NCI-H146 (cell line): Measurements from ENCODE around the gene PLTP.
"Not testable (repeated sequence)": the region's sequence is repeated elsewhere in the genome, so short reads cannot be mapped to it uniquely, and the experiment has no call there.

Experiments
- DNase-seq: peaks from one replicate; lab custom pipeline; 2025; lab: John Stamatoyannopoulos, UW

PLTP gene

GRCh38 chr20:45944151-45944964 is 32.4 kb upstream of the PLTP start:
- DNase-seq = no peak

GRCh38 chr20:45943613-45944012 is 31.7 kb upstream of the PLTP start:
- no peak for DNase-seq

GRCh38 chr20:45940469-45940868 is 28.5 kb upstream of the PLTP start:
- DNase-seq = no peak

GRCh38 chr20:45940053-45940452 is 28.1 kb upstream of the PLTP start:
- no peak for DNase-seq

GRCh38 chr20:45938727-45939438 is 26.9 kb upstream of the PLTP start:
- DNase-seq = no peak

- no peak for DNase-seq
Measured at GRCh38 chr20:45937765-45938164, 25.8 kb upstream of the PLTP start.

GRCh38 chr20:45935416-45936046 is 23.6 kb upstream of the PLTP start:
- peak; percentile 38 for DNase-seq

- DNase-seq = peak; percentile 98
Measured at GRCh38 chr20:45934586-45935415, 22.8 kb upstream of the PLTP start, which contains the start of gene PCIF1. PCIF1 (plus strand) TSS chr20:45934683; CDS start chr20:45939000, 4,317 bp downstream.

GRCh38 chr20:45934046-45934585 is 22.2 kb upstream of the PLTP start:
- DNase-seq = peak; percentile 86

GRCh38 chr20:45933266-45934045 is 21.5 kb upstream of the PLTP start:
- peak; percentile 99 for DNase-seq

- not testable (repeated sequence) for DNase-seq
Measured at GRCh38 chr20:45931680-45932079, 19.7 kb upstream of the PLTP start.

- DNase-seq = no peak
Measured at GRCh38 chr20:45927071-45927878, 15.3 kb upstream of the PLTP start.

GRCh38 chr20:45926731-45927070 is 14.7 kb upstream of the PLTP start:
- DNase-seq = no peak

GRCh38 chr20:45925821-45926506 is 14.0 kb upstream of the PLTP start:
- no peak for DNase-seq

GRCh38 chr20:45924391-45925261 is 12.7 kb upstream of the PLTP start:
- DNase-seq = no peak

GRCh38 chr20:45921337-45922189 is 9.6 kb upstream of the PLTP start:
- DNase-seq = no peak
